HepG2 (cell line): Measurements from ENCODE around the gene CAST. TPM values are rescaled to one million over a fixed set of nuclear protein-coding genes. Genes with fewer than 3 reads are reported as not detected.
A peak's percentile ranks its signal among the peaks of the same experiment; 100 is the strongest.

Experiments used
- EP300 ChIP-seq, 3 experiments: sonication (generic) in 1 of 3; formaldehyde crosslinking in 1 of 3; IDR thresholded peaks; 2 replicates each; pipeline versions ENCODE4 v1.5.1 to v1.6.1; 2011 to 2020; ENCODE audit warnings: low read depth in 2 of 3, low read length in 2 of 3, borderline replicate concordance in 1 of 3, improper control_type of control experiment in 1 of 3, mild to moderate bottlenecking in 1 of 3, missing genetic modification reagents in 1 of 3, moderate library complexity in 1 of 3
- HMGA1 ChIP-seq: sonication (generic); formaldehyde crosslinking; conservative IDR thresholded peaks from 2 replicates; pipeline ENCODE4 v1.4.0; 2020; ENCODE audit warnings: missing genetic modification reagents
- KAT2B ChIP-seq: fragments of 150-350 bp; IDR thresholded peaks from 2 replicates; pipeline ENCODE4 v1.6.1; 2014; ENCODE audit warnings: low read depth, low read length, borderline replicate concordance
- MED8 ChIP-seq: sonication (generic); formaldehyde crosslinking; IDR thresholded peaks from 2 replicates; pipeline ENCODE4 v1.8.1; 2023; ENCODE audit warnings: mild to moderate bottlenecking, missing genetic modification reagents; ENCODE audit not compliant: insufficient replicate concordance
- TAF1 ChIP-seq: sonication (generic); formaldehyde crosslinking; IDR thresholded peaks from 2 replicates; pipeline ENCODE4 v1.4.0; 2020; ENCODE audit warnings: missing genetic modification reagents
- ZBTB3 ChIP-seq: sonication (generic); formaldehyde crosslinking; IDR thresholded peaks from 2 replicates; pipeline ENCODE4 v1.4.0; 2020; ENCODE audit warnings: low read depth, mild to moderate bottlenecking, moderate library complexity, missing genetic modification reagents, borderline replicate concordance
- ZNF180 ChIP-seq: sonication (generic); formaldehyde crosslinking; IDR thresholded peaks from 2 replicates; pipeline ENCODE4 v1.4.0; 2020; ENCODE audit warnings: low read depth, missing genetic modification reagents, borderline replicate concordance
- ZNF234 ChIP-seq: sonication (generic); formaldehyde crosslinking; conservative IDR thresholded peaks from 2 replicates; pipeline ENCODE4 v1.5.1; 2020; ENCODE audit warnings: mild to moderate bottlenecking, missing genetic modification reagents
- ZNF260 ChIP-seq: sonication (generic); formaldehyde crosslinking; IDR thresholded peaks from 2 replicates; pipeline ENCODE4 v1.4.0; 2020; ENCODE audit warnings: missing genetic modification reagents, low read depth, mild to moderate bottlenecking, borderline replicate concordance
- ZNF331 ChIP-seq: sonication (generic); formaldehyde crosslinking; IDR thresholded peaks from 2 replicates; pipeline ENCODE4 v1.4.0; 2020; ENCODE audit warnings: missing genetic modification reagents
- ZNF547 ChIP-seq: sonication (generic); formaldehyde crosslinking; IDR thresholded peaks from 2 replicates; pipeline ENCODE4 v1.5.1; 2020; ENCODE audit warnings: mild to moderate bottlenecking, missing genetic modification reagents
- ZNF550 ChIP-seq: sonication (generic); formaldehyde crosslinking; IDR thresholded peaks from 2 replicates; pipeline ENCODE4 v1.4.0; 2020; ENCODE audit warnings: mild to moderate bottlenecking, missing genetic modification reagents, borderline replicate concordance
- ZNF557 ChIP-seq: sonication (generic); formaldehyde crosslinking; IDR thresholded peaks from 2 replicates; pipeline ENCODE4 v1.4.0; 2020; ENCODE audit warnings: missing genetic modification reagents
- ZNF589 ChIP-seq: sonication (generic); formaldehyde crosslinking; conservative IDR thresholded peaks from 2 replicates; pipeline ENCODE4 v1.8.0; 2022; ENCODE audit warnings: mild to moderate bottlenecking, moderate library complexity, missing genetic modification reagents
- ZNF746 ChIP-seq: sonication (generic); formaldehyde crosslinking; IDR thresholded peaks from 2 replicates; pipeline ENCODE4 v1.8.0; 2022; ENCODE audit warnings: mild to moderate bottlenecking, missing genetic modification reagents
- ZNF773 ChIP-seq: sonication (generic); formaldehyde crosslinking; IDR thresholded peaks from 2 replicates; pipeline ENCODE4 v1.4.0; 2020; ENCODE audit warnings: missing genetic modification reagents, borderline replicate concordance
- ZNF816 ChIP-seq: sonication (generic); formaldehyde crosslinking; IDR thresholded peaks from 2 replicates; pipeline ENCODE4 v1.8.0; 2022; ENCODE audit warnings: missing genetic modification reagents, mild to moderate bottlenecking, borderline replicate concordance
- polyA plus RNA-seq, 8 experiments: library from polyadenylated mRNA; depleted of rRNA in 3 of 8; stranded (reverse) in 7 of 8; unstranded in 1 of 8; fragments of >200 nt; fragmentation: Illumina TruSeq in 4 of 8; extraction: Trizol in 4 of 8; gene quantifications; 2 replicates each; pipeline versions ENCODE4 v1.2.1 to v1.2.3, GENCODE V29; 2011 to 2016; ENCODE audit warnings: low read depth in 4 of 8, missing spikeins in 1 of 8, mixed read lengths in 1 of 8; ENCODE audit not compliant: insufficient read depth in 1 of 8
- total RNA-seq, 5 experiments: library from RNA; depleted of rRNA; stranded (reverse); fragments of >200 nt; fragmentation: Illumina TruSeq; extraction: Trizol; gene quantifications; 2 replicates each; pipeline ENCODE4 v1.2.3, GENCODE V29; 2016; ENCODE audit warnings: low read depth in 1 of 5
- TF ChIP-seq, protein P1 (sequence below): IDR thresholded peaks from 2 replicates; pipeline ENCODE4 v1.6.1; 2016; ENCODE audit warnings: mild to moderate bottlenecking, missing biosample characterization, missing genetic modification reagents
- TF ChIP-seq, protein P2 (sequence below): sonication (generic); formaldehyde crosslinking; IDR thresholded peaks from 2 replicates; pipeline ENCODE4 v1.4.0; 2020; ENCODE audit warnings: missing genetic modification reagents
- TF ChIP-seq, protein P3 (sequence below): sonication (generic); formaldehyde crosslinking; IDR thresholded peaks from 2 replicates; pipeline ENCODE4 v1.5.0; 2020; ENCODE audit warnings: missing genetic modification reagents
- TF ChIP-seq, protein P4 (sequence below): sonication (generic); formaldehyde crosslinking; IDR thresholded peaks from 2 replicates; pipeline ENCODE4 v1.8.1; 2022; ENCODE audit warnings: mild to moderate bottlenecking, missing genetic modification reagents
- TF ChIP-seq, protein P5 (sequence below): sonication (generic); formaldehyde crosslinking; IDR thresholded peaks from 2 replicates; pipeline ENCODE4 v1.4.0; 2020; ENCODE audit warnings: missing genetic modification reagents

The CAST gene
- total and polyA plus RNA-seq, 2 of the 13 experiments (the other 11 are each of a cell fraction or from before 2014, with no cell fraction given): 42.1 to 67.6 TPM

DNA sequence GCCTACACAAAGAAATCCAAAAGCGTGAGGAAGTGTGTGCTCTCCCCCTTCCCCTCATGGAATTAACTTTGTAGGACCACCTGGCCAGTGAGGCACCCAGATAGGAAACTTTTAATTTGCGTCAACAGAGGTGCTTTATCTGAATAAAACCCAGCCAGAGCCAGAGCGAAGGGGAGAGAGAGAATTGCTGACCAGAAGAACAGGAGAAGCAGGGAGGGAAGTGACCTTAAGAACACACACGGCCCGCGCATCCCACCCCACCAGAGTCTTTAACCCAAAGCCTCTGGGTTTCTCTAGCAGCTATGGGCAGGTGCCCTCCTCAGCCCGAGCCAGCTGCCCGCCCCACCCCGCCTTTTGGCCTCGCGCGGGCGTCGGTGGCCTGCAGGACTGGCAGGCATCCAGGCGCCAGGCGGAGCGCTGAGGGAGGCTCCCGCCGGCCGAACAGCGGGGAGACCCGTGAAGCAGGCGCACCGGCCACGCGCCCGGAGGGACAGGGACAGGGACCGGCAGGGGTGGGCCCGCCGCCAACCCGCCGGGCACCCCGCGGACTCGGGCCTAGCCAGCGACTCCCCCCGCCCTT, 145.0 kb downstream of the CAST start (continued):
- TF ChIP-seq KAT2B: no peak
- TF ChIP-seq ZNF816 (CRISPR knock-in tag): peak; percentile 75; the same call in 1 of the 2 replicates
- peak; percentile 58; the same call in 1 of the 2 replicates for TF ChIP-seq TAF1 (CRISPR knock-in tag)
- no peak for TF ChIP-seq ZNF557 (CRISPR knock-in tag)
- no peak for TF ChIP-seq ZNF180
- 0 out of 2 replicates have a peak, but pooled peaks have one; percentile 54 for TF ChIP-seq ZNF331 (CRISPR knock-in tag)
- TF ChIP-seq MED8: no peak
- no peak for TF ChIP-seq ZNF589 (CRISPR knock-in tag)
- no peak for TF ChIP-seq ZNF550 (CRISPR knock-in tag)
- TF ChIP-seq, protein P1, sequence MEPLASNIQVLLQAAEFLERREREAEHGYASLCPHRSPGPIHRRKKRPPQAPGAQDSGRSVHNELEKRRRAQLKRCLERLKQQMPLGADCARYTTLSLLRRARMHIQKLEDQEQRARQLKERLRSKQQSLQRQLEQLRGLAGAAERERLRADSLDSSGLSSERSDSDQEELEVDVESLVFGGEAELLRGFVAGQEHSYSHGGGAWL (CRISPR knock-in tag): peak; percentile 15; the same call in 1 of the 2 replicates
- TF ChIP-seq, protein P2, sequence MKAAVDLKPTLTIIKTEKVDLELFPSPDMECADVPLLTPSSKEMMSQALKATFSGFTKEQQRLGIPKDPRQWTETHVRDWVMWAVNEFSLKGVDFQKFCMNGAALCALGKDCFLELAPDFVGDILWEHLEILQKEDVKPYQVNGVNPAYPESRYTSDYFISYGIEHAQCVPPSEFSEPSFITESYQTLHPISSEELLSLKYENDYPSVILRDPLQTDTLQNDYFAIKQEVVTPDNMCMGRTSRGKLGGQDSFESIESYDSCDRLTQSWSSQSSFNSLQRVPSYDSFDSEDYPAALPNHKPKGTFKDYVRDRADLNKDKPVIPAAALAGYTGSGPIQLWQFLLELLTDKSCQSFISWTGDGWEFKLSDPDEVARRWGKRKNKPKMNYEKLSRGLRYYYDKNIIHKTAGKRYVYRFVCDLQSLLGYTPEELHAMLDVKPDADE (CRISPR knock-in tag): no peak
- TF ChIP-seq, protein P3, sequence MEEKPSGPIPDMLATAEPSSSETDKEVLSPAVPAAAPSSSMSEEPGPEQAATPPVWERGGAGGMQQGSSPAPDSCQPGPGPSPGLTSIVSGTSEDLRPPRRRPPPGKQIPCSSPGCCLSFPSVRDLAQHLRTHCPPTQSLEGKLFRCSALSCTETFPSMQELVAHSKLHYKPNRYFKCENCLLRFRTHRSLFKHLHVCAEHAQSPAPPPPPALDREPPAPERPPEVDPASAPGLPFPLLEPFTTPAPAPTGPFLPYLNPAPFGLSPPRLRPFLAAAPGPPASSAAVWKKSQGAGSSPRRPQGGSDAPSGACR (CRISPR knock-in tag): no peak
- no peak for TF ChIP-seq ZNF260 (CRISPR knock-in tag)
- TF ChIP-seq, protein P4, sequence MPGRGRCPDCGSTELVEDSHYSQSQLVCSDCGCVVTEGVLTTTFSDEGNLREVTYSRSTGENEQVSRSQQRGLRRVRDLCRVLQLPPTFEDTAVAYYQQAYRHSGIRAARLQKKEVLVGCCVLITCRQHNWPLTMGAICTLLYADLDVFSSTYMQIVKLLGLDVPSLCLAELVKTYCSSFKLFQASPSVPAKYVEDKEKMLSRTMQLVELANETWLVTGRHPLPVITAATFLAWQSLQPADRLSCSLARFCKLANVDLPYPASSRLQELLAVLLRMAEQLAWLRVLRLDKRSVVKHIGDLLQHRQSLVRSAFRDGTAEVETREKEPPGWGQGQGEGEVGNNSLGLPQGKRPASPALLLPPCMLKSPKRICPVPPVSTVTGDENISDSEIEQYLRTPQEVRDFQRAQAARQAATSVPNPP (CRISPR knock-in tag): no peak
- no peak for TF ChIP-seq ZBTB3 (CRISPR knock-in tag)
- TF ChIP-seq ZNF746 (CRISPR knock-in tag): no peak; the same call in 1 of the 2 replicates
- TF ChIP-seq EP300 (IDR thresholded peaks at IDR 0.05; ENCODE audit: low read depth in 2 of 2, low read length in 2 of 2): no peak
- peak; percentile 34; the same call in 1 of the 2 replicates for TF ChIP-seq EP300 (CRISPR knock-in tag; IDR thresholded peaks at IDR 0.05; ENCODE audit: borderline replicate concordance)
- TF ChIP-seq ZNF547 (CRISPR knock-in tag): peak; percentile 77; the same call in 1 of the 2 replicates
- peak; percentile 15; the same call in 1 of the 2 replicates for TF ChIP-seq ZNF773 (CRISPR knock-in tag)
- no peak for TF ChIP-seq HMGA1 (CRISPR knock-in tag)
- TF ChIP-seq ZNF234: 0 out of 2 replicates have a peak, but pooled peaks have one; percentile 47
- TF ChIP-seq, protein P5, sequence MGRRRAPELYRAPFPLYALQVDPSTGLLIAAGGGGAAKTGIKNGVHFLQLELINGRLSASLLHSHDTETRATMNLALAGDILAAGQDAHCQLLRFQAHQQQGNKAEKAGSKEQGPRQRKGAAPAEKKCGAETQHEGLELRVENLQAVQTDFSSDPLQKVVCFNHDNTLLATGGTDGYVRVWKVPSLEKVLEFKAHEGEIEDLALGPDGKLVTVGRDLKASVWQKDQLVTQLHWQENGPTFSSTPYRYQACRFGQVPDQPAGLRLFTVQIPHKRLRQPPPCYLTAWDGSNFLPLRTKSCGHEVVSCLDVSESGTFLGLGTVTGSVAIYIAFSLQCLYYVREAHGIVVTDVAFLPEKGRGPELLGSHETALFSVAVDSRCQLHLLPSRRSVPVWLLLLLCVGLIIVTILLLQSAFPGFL (CRISPR knock-in tag): no peak
